ENCODE data around the gene DNAJB8. TPM values are rescaled to one million over a fixed set of nuclear protein-coding genes. Genes with fewer than 3 reads are reported as not detected.

The DNAJB8 gene
- not detected in 5 replicates for total RNA-seq (2022; extraction: Qiagen RNA extraction)

GRCh38 chr3:128466840-128467541, at the start of gene DNAJB8:
Gene DNAJB8, minus strand, starts transcription at chr3:128466890. Its CDS starts 3,645 bp downstream, at chr3:128463245.

GRCh38 chr3:128492671-128493569, 26.2 kb upstream of the DNAJB8 start, which contains the start of gene GATA2:
Gene GATA2, minus strand, starts transcription at chr3:128493201. Its CDS starts 6,170 bp downstream, at chr3:128487031.

Other genes starting within 250 kb of the DNAJB8 start
- 3.6 to 5.4 TPM (median 4.4 TPM) in 5 replicates for gene GATA2, start 26.3 kb upstream of the DNAJB8 start, total RNA-seq (2022; extraction: Qiagen RNA extraction)
- 155 to 180 TPM (median 162 TPM) in 5 replicates for gene RPN1, start 183.9 kb upstream of the DNAJB8 start, total RNA-seq (2022; extraction: Qiagen RNA extraction)